WTC11 (cell line): ENCODE data around the gene ADGRV1. TPM values are rescaled to one million over a fixed set of nuclear protein-coding genes. Genes with fewer than 3 reads are reported as not detected.

Source experiments
- ATAC-seq: fragments of 200-7000 bp; cut with Tn5 transposase; 2 replicates; pipeline ENCODE4 v1.10.0; 2021; ENCODE audit warnings: mild to moderate bottlenecking, moderate library complexity
- CTCF ChIA-PET: fragments of 300-600 bp; sonication (Branson Sonifier 250); formaldehyde crosslinking; loops from one replicate; lab custom pipeline; 2021; ENCODE audit warnings: antibody characterized with exemption; lab: Charles Lee
- POLR2A ChIA-PET: fragments of 350-600 bp; sonication (Branson Sonifier 250); formaldehyde crosslinking; loops from one replicate; lab custom pipeline; 2021; ENCODE audit warnings: antibody characterized with exemption; lab: Charles Lee
- DNase-seq: peaks from one replicate; pipeline ENCODE4 v3.0.0; 2021; ENCODE audit warnings: low spot score
- H3K27ac Mint-ChIP-seq: 2 replicates; pipeline ENCODE4 v1.8.0; 2021; ENCODE audit warnings: mixed read lengths
- H3K27me3 Mint-ChIP-seq: 2 replicates; pipeline ENCODE4 v1.8.0; 2021; ENCODE audit warnings: low read depth, mild to moderate bottlenecking, moderate library complexity, mixed read lengths
- H3K36me3 Mint-ChIP-seq: 2 replicates; pipeline ENCODE4 v1.8.0; 2021; ENCODE audit warnings: mixed read lengths
- H3K4me1 Mint-ChIP-seq: 2 replicates; pipeline ENCODE4 v1.8.0; 2022; ENCODE audit warnings: mixed read lengths
- H3K4me3 Mint-ChIP-seq: 2 replicates; pipeline ENCODE4 v1.8.0; 2021; ENCODE audit warnings: mild to moderate bottlenecking, moderate library complexity, mixed read lengths
- H3K9me3 Mint-ChIP-seq: 2 replicates; pipeline ENCODE4 v1.8.0; 2021; ENCODE audit warnings: mixed read lengths
- ATF1 ChIP-seq: sonication (generic); formaldehyde crosslinking; IDR thresholded peaks from 2 replicates; pipeline ENCODE4 v1.8.1; 2023; ENCODE audit warnings: mild to moderate bottlenecking, moderate library complexity, missing genetic modification reagents
- ERG ChIP-seq: fragments of 250-450 bp; sonication (Bioruptor Pico); IDR thresholded peaks from 2 replicates; pipeline ENCODE4 v1.8.0; 2021; ENCODE audit warnings: mild to moderate bottlenecking
- FOXJ3 ChIP-seq: sonication (generic); formaldehyde crosslinking; IDR thresholded peaks from 2 replicates; pipeline ENCODE4 v1.9.0; 2021; ENCODE audit warnings: missing genetic modification reagents, mild to moderate bottlenecking, borderline replicate concordance
- FOXK1 ChIP-seq: sonication (generic); formaldehyde crosslinking; IDR thresholded peaks from 2 replicates; pipeline ENCODE4 v1.8.0; 2022; ENCODE audit warnings: mild to moderate bottlenecking, moderate library complexity, missing genetic modification reagents
- FOXP1 ChIP-seq: sonication (generic); formaldehyde crosslinking; IDR thresholded peaks from 2 replicates; pipeline ENCODE4 v1.8.0; 2022; ENCODE audit warnings: missing genetic modification reagents, mild to moderate bottlenecking, moderate library complexity, borderline replicate concordance
- GTF2I ChIP-seq: fragments of 250-450 bp; sonication (Bioruptor Pico); conservative IDR thresholded peaks from 2 replicates; pipeline ENCODE4 v1.4.0; 2021; ENCODE audit warnings: mild to moderate bottlenecking
- IRF1 ChIP-seq: sonication (generic); formaldehyde crosslinking; IDR thresholded peaks from 2 replicates; pipeline ENCODE4 v1.8.0; 2023; ENCODE audit warnings: missing genetic modification reagents
- IRF2 ChIP-seq: sonication (generic); formaldehyde crosslinking; IDR thresholded peaks from 2 replicates; pipeline ENCODE4 v1.8.0; 2022; ENCODE audit warnings: low read depth, missing genetic modification reagents, borderline replicate concordance
- NR2C2 ChIP-seq: sonication (generic); formaldehyde crosslinking; IDR thresholded peaks from 2 replicates; pipeline ENCODE4 v1.8.0; 2022; ENCODE audit warnings: mild to moderate bottlenecking, missing genetic modification reagents
- NR3C1 ChIP-seq: sonication (generic); formaldehyde crosslinking; conservative IDR thresholded peaks from 2 replicates; pipeline ENCODE4 v1.8.1; 2023; ENCODE audit warnings: low read depth, mild to moderate bottlenecking, missing genetic modification reagents
- PREB ChIP-seq: sonication (generic); formaldehyde crosslinking; IDR thresholded peaks from 2 replicates; pipeline ENCODE4 v1.8.1; 2022; ENCODE audit warnings: mild to moderate bottlenecking, missing genetic modification reagents, moderate library complexity, borderline replicate concordance
- PRRX2 ChIP-seq: fragments of 250-450 bp; sonication (Bioruptor Pico); IDR thresholded peaks from 2 replicates; pipeline ENCODE4 v1.8.0; 2021; ENCODE audit warnings: mild to moderate bottlenecking
- TP53 ChIP-seq: sonication (generic); formaldehyde crosslinking; IDR thresholded peaks from 2 replicates; pipeline ENCODE4 v1.8.1; 2023; ENCODE audit warnings: mild to moderate bottlenecking, missing genetic modification reagents
- ZNF219 ChIP-seq: sonication (generic); formaldehyde crosslinking; IDR thresholded peaks from 2 replicates; pipeline ENCODE4 v1.8.0; 2023; ENCODE audit warnings: missing genetic modification reagents, mild to moderate bottlenecking, borderline replicate concordance
- ZNF416 ChIP-seq: fragments of 250-450 bp; sonication (Bioruptor Pico); IDR thresholded peaks from 2 replicates; pipeline ENCODE4 v1.9.0; 2021; ENCODE audit warnings: mild to moderate bottlenecking, inconsistent platforms
- ZNF425 ChIP-seq: fragments of 250-450 bp; sonication (Bioruptor Pico); conservative IDR thresholded peaks from 2 replicates; pipeline ENCODE4 v1.9.0; 2021; ENCODE audit warnings: mild to moderate bottlenecking
- ZNF512 ChIP-seq: sonication (generic); formaldehyde crosslinking; IDR thresholded peaks from 2 replicates; pipeline ENCODE4 v1.8.1; 2022; ENCODE audit warnings: missing genetic modification reagents, borderline replicate concordance
- total RNA-seq: library from RNA; stranded (reverse); gene quantifications from 3 replicates; pipeline ENCODE4 v1.2.3, GENCODE V29; 2021

The ADGRV1 gene
- total RNA-seq, 1 experiment from 2014 or later, result 74.5 TPM

GRCh38 chr5:91175708-91176107, 617.1 kb downstream of the ADGRV1 start:
- Mint-ChIP-seq H3K9me3 (no peaks in the 10 kb centered on the region), H3K27ac (no peak overlapping the region), H3K36me3 (no peaks in the 10 kb centered on the region), H3K27me3 (no peaks in the 10 kb centered on the region), H3K4me3 (no peak overlapping the region), H3K4me1 (peaks cover 32% of the 10 kb centered on the region)
- TF ChIP-seq GTF2I (no peak), ZNF425 (CRISPR knock-in tag) (no peak), ERG (no peak), PRRX2 (CRISPR knock-in tag) (no peak), ATF1 (CRISPR knock-in tag) (no peak), IRF2 (no peak), ZNF416 (CRISPR knock-in tag) (no peak), NR3C1 (no peak), TP53 (CRISPR knock-in tag) (no peak)
- no peak for ATAC-seq
- DNase-seq, result no peak
- ChIA-PET POLR2A (no interaction called here), CTCF (interaction anchor here (0.5 kb wide), 1 partner anchor 109 kb away, joined by 3 read pairs; no protein-coding TSS in a partner anchor)

- ATAC-seq (no peak), DNase-seq (no peak)
- H3K4me1 Mint-ChIP-seq, result peaks cover 28% of the 10 kb centered on the region
- no peak overlapping the region for H3K27ac Mint-ChIP-seq
- H3K36me3 Mint-ChIP-seq, result no peaks in the 10 kb centered on the region
- CTCF ChIA-PET, result interaction anchor here (0.5 kb wide), 1 partner anchor 109 kb away, joined by 3 read pairs; no protein-coding TSS in a partner anchor
- POLR2A ChIA-PET, result no interaction called here
- TF ChIP-seq FOXP1 (CRISPR knock-in tag) (no peak), NR2C2 (no peak), FOXJ3 (CRISPR knock-in tag) (no peak), NR3C1 (no peak), ERG (no peak), ZNF512 (CRISPR knock-in tag) (no peak), ZNF219 (CRISPR knock-in tag) (no peak), PREB (CRISPR knock-in tag) (no peak), FOXK1 (CRISPR knock-in tag) (no peak), IRF1 (no peak)
- H3K27me3 Mint-ChIP-seq, result no peaks in the 10 kb centered on the region
- no peak overlapping the region for H3K4me3 Mint-ChIP-seq
- no peaks in the 10 kb centered on the region for H3K9me3 Mint-ChIP-seq
These were observed 617.9 kb downstream of the ADGRV1 start for GRCh38 chr5:91176288-91177016.
